Mucosa of rectum (tissue), 2 donors: ENCODE measurements around the gene PPP2R2C.

ENCODE experiments used
- H3K27ac ChIP-seq, 2 donors: one replicate each; pipeline ENCODE4 v1.7.0; 2013; ENCODE audit warnings: inconsistent platforms in 2 of 2, low read depth in 2 of 2, low read length in 2 of 2
- H3K27me3 ChIP-seq, 2 donors: one replicate each; pipeline ENCODE4 v1.7.0; 2013; ENCODE audit warnings: low read length in 2 of 2; ENCODE audit not compliant: control insufficient read depth in 2 of 2, insufficient read depth in 2 of 2
- H3K36me3 ChIP-seq, 2 donors: one replicate each; pipeline ENCODE4 v1.7.0; 2013; ENCODE audit warnings: low read length in 2 of 2; ENCODE audit not compliant: control insufficient read depth in 2 of 2, insufficient read depth in 2 of 2
- H3K4me1 ChIP-seq, 2 donors: one replicate each; pipeline ENCODE4 v1.7.0; 2013; ENCODE audit warnings: low read length in 2 of 2, mild to moderate bottlenecking in 1 of 2; ENCODE audit not compliant: control insufficient read depth in 2 of 2, insufficient read depth in 2 of 2
- H3K4me3 ChIP-seq, 2 donors: one replicate each; pipeline ENCODE4 v1.7.0; 2013; ENCODE audit warnings: low read length in 2 of 2
- H3K9ac ChIP-seq, 2 donors: one replicate each; pipeline ENCODE4 v1.7.0; 2013; ENCODE audit warnings: low read length in 2 of 2, low read depth in 1 of 2, mild to moderate bottlenecking in 1 of 2
- H3K9me3 ChIP-seq, 2 donors: one replicate each; pipeline ENCODE4 v1.7.0; 2013; ENCODE audit warnings: low read length in 2 of 2; ENCODE audit not compliant: control insufficient read depth in 2 of 2
- donor health status: healthy.
- donor health status: Normal muscosa, but diverticular disease.

The PPP2R2C gene

DNA sequence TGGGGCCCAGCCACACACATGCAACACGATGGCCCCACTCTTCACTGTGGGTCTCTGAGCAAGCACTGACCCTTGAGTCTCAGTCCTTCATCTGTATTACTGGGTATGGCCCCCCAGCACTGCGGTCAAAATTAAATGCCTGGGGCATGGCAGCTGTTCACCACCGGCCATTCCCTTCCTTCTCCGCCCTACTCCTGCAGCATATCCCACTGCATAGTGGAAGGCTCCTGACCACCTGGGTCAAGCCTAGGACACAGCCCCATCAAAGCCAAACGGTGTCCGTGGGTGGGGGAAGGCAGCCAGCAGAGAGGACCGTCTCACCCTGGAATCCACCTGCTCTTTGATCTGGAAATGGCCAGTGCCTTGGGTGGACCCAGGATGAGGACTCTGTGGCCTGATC is 30.7 kb downstream of the PPP2R2C start:
- Histone ChIP-seq H3K4me1 (no peaks in the 10 kb centered on the region), H3K9me3 (no peaks in the 10 kb centered on the region), H3K27ac (no peak overlapping the region), H3K36me3 (no peaks in the 10 kb centered on the region), H3K9ac (no peak overlapping the region), H3K4me3 (no peak overlapping the region), H3K27me3 (no peaks in the 10 kb centered on the region)

DNA sequence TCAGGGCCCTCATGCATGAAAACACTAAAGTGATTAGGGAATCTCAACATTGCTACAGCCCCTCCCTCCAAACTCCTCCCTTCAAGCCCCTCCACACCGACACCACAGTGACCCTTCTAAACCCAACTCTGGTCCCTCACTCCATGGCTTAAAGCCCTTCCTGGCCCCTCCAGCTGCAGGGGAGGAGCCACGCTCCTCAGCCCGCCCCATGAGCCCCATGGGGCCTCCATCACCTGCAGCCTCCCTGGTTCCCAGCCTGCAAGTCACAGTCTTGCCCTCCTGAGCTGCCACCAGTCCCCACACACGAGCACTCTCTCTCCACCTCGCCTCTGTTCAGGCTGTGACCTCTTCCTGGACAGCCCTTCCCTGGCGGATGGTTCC is 31.2 kb downstream of the PPP2R2C start:
- no peak overlapping the region for H3K9ac ChIP-seq

DNA sequence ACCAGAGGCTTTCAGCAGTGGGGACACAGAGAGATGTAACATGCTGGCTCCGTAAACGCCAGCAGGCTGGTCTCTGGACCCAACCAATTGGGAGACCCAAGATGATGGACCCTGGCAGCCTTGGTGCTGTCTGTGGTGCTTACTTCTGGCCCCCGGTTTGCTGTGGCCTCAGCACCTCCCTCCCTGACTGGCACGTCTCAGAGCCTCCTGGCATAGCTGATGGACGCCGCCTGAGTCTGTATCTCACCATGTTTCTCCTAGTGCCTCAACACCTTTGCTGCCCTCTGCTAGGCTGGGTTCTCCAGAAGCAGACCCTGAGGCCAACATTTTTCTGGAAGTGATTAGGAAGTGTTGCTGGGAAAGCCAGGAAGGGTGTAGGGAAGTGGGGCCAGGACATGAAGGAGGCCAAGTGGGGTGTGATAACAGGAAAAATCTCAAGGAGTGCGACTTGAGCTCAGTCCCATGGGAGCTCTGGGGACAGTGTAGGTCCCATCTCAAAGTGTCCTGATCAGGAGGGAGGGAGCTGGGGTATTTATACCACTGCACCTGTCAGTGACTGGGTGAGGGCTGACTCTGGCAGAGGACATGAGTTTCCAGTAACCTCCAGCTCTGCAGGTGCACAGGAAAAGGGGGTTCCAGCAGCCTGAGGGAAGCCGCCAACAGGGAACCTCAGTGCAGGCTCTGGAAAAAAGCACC is 31.8 kb downstream of the PPP2R2C start:
- peaks cover 0 to 3% of the 10 kb centered on the region in 2 donors for H3K9me3 ChIP-seq
- H3K9ac ChIP-seq = no peak overlapping the region
- no peak overlapping the region for H3K4me3 ChIP-seq
- no peaks in the 10 kb centered on the region for H3K36me3 ChIP-seq
- H3K27ac ChIP-seq = no peak overlapping the region
- no peaks in the 10 kb centered on the region for H3K27me3 ChIP-seq
- H3K4me1 ChIP-seq = no peaks in the 10 kb centered on the region

More for the DNA sequence above, 31.2 kb downstream of the PPP2R2C start:
- Histone ChIP-seq H3K9me3 (no peaks in the 10 kb centered on the region), H3K4me3 (no peak overlapping the region), H3K27me3 (no peaks in the 10 kb centered on the region), H3K27ac (no peak overlapping the region), H3K4me1 (no peaks in the 10 kb centered on the region), H3K36me3 (no peaks in the 10 kb centered on the region)

DNA sequence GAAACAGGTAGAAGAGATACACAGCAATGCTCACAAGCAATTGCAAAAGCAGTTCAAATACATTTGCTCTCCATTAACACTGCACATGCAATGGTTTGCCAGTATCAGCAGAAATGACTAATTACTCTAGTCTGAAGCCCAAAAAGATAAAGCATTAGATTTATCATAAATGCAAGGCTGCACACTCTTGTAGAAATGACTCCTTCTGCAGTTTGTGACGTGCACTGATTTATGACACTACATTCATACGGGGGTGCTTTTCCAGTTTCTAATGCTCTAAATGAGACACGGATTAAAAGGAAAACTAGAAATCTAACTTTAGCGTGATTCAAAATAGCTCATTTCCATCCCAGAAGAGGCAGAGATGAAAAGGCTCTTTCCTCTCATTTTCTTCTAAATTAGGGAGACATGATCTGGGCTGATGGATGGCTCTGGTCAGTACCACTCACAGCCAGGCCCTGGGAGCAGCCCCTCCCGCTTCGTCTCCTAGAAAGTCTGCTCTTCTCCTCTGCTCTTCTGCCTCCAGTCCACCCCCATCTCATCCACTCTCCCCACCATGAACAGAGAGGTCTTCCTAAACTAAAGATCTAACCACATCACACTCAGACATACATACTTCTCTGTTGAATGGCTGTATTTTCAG is 33.2 kb downstream of the PPP2R2C start:
- Histone ChIP-seq H3K9ac (no peak overlapping the region), H3K4me3 (no peak overlapping the region), H3K27ac (no peak overlapping the region), H3K36me3 (no peaks in the 10 kb centered on the region), H3K4me1 (no peaks in the 10 kb centered on the region), H3K27me3 (no peaks in the 10 kb centered on the region), H3K9me3 (peaks cover 3 to 5% of the 10 kb centered on the region in 2 donors)

DNA sequence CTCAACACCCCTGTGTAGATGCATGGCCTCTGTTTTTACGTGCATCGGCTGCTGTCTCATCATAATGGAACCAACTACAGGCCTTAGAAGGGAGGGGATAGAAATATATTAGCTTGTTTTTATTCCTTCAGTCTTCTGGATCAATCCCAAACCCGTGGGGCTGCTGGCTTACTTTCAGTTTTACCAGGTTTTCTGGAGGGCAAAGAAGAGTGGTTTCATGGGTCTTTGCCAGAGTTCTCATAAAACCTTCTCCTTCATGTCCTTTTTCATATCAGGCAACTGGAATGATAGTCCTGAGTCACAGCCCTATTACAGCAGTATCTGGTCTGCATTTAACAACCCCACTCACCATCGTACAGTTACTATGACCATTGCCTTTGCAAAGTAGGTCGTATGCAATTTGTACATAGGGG is 34.6 kb downstream of the PPP2R2C start:
- no peak overlapping the region for H3K4me3 ChIP-seq
- no peaks in the 10 kb centered on the region for H3K27me3 ChIP-seq
- no peak overlapping the region for H3K9ac ChIP-seq
- no peak overlapping the region for H3K27ac ChIP-seq
- peaks cover 3 to 5% of the 10 kb centered on the region in 2 donors for H3K9me3 ChIP-seq
- no peaks in the 10 kb centered on the region for H3K4me1 ChIP-seq
- no peaks in the 10 kb centered on the region for H3K36me3 ChIP-seq

DNA sequence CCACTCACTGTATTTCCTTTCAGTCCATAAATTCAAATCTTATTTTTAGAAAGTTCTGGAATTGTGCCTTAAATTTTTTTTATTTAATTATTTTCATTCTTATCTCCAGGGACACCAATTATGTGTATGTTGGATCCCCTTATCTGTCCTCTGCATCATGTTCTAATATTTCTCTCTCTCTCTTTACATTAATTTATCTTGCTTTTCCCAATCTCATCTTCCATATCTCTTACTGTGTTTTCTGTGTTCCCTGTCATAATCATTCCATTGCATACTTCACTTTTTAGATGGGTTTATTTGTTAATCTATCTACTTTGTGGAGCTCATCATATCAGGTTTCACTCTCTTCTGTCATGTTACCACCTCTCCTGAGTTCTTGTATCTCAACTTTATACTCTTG is 37.4 kb downstream of the PPP2R2C start:
- no peaks in the 10 kb centered on the region for H3K27me3 ChIP-seq
- no peaks in the 10 kb centered on the region for H3K36me3 ChIP-seq
- H3K27ac ChIP-seq = no peak overlapping the region
- H3K9me3 ChIP-seq = peaks cover 3 to 5% of the 10 kb centered on the region in 2 donors
- H3K4me1 ChIP-seq = no peaks in the 10 kb centered on the region
- H3K4me3 ChIP-seq = no peak overlapping the region
- no peak overlapping the region for H3K9ac ChIP-seq

DNA sequence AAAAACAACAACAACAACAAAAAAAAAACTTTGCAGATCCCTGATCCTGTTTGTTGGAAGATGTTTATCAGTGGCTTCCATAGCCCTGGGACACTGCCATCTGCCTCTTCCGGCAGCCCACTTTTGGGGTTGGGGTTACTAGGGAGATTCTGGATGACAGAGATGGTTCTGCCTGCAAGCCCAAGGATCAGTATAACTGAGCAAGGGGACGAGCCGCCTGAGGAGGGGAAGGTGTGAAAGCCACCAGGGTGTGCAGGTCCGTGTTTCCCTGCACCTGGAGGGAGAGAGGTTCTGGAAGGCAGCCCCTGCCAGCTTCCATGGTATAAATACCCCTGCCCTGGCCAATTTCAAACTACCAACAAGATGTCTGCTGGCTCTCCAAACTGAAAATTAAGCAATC is 41.5 kb downstream of the PPP2R2C start:
- Histone ChIP-seq H3K9ac (no peak overlapping the region), H3K27me3 (peaks cover 0 to 3% of the 10 kb centered on the region in 2 donors), H3K9me3 (peaks cover 1 to 5% of the 10 kb centered on the region in 2 donors), H3K4me3 (no peak overlapping the region), H3K36me3 (no peaks in the 10 kb centered on the region), H3K27ac (no peak overlapping the region), H3K4me1 (no peaks in the 10 kb centered on the region)

DNA sequence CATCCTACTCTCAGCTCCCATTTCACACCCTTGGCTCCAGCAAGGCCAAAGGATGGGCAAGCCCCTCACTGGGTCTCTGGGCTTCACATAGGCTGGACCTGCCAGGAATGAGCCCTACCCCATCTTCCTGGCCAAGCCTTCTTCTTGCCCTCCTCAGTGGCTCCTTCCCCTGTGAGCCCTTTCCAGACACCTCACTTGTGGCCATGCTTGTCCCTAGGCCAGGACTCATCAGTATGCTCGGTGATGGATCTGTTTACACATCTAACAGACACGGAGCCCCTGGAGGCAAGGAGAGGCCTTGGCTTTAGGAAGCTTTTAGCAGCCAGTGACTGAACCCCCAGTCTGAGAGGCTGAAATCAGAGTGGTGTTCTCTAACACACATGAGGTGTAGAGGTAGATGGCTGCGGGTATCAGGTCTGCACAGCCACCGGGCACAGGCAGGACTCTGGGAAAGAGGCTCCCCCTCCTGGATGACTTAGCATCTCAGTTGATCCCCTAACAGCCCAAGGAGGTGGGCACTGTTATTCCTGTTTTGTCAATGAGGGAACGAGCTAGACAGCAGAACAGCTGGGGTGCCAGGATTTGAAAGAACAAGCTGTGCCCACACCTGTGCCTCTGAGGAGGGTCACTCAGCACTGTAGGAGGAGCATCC is 44.8 kb downstream of the PPP2R2C start:
- no peaks in the 10 kb centered on the region for H3K4me1 ChIP-seq
- H3K9ac ChIP-seq = no peak overlapping the region
- H3K27me3 ChIP-seq = peaks cover 0 to 3% of the 10 kb centered on the region in 2 donors
- H3K27ac ChIP-seq = no peak overlapping the region
- H3K4me3 ChIP-seq = no peak overlapping the region
- no peaks in the 10 kb centered on the region for H3K36me3 ChIP-seq
- no peaks in the 10 kb centered on the region for H3K9me3 ChIP-seq

DNA sequence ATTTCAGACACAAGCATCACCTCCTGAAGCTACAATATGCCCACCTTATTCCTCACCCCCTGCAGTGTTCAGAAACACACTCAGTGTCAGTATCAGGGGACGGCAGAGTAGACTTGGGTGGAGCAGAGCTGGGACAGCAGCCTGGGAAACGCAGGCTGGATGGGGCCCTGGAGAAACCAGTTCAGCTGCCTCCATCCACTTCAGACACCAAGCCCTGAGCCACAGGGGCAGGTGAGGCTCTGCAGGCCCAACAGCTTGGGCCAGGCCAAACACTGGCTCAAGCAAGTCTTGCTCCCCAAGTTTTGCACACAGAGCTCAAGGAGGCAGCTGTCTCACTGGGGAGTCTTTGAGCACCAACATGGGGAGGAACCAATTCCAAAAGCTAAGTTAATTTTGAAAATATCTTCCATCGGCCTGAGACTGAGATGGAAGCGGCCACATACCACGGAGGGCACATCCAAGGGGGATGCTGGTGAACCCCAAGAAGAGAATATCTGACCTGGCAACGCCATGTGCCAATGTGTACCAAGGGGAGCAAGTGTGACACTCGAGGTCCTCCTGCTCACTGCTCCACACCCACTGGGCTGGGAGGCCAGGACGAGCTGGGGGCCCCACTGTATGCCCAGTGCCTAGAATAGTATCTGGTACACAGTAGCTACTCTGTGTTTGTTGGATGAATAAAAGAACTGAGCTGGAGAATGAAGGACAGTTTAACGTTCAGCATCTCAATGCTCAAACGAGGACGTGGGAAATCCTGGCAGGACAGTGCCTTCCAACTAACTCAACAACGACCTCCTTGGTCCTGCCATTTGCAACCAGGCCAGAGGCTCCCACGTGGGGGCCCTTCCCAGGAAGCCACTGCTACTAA is 45.6 kb downstream of the PPP2R2C start:
- H3K9ac ChIP-seq = no peak overlapping the region
- peaks cover 0 to 3% of the 10 kb centered on the region in 2 donors for H3K27me3 ChIP-seq
- H3K9me3 ChIP-seq = no peaks in the 10 kb centered on the region
- no peak overlapping the region for H3K4me3 ChIP-seq
- no peaks in the 10 kb centered on the region for H3K4me1 ChIP-seq
- no peak overlapping the region for H3K27ac ChIP-seq
- H3K36me3 ChIP-seq = no peaks in the 10 kb centered on the region
